Stomach (tissue), 9 donors: Measurements from ENCODE around the gene ALDH1A1. TPM values are rescaled to one million over a fixed set of nuclear protein-coding genes. Genes with fewer than 3 reads are reported as not detected.

ENCODE experiments used
- DNase-seq, 2 donors: peaks; one replicate each; pipeline versions ENCODE4 v3.0.0 to v3.0.0-alpha.2; 2013 to 2019
- H3K27ac ChIP-seq, 5 donors: fragments of 200-600 bp in 4 of 5; sonication (generic) in 4 of 5; one replicate each; pipeline ENCODE4 v1.5.1; 2013 to 2019; ENCODE audit warnings: mild to moderate bottlenecking in 1 of 5, moderate library complexity in 1 of 5
- H3K27me3 ChIP-seq, 3 donors: fragments of 200-600 bp; sonication (generic); one replicate each; pipeline ENCODE4 v1.5.1; 2017 to 2019; ENCODE audit warnings: mixed run types in 1 of 3
- H3K36me3 ChIP-seq, 4 donors: fragments of 200-600 bp; sonication (generic); 1 replicate in 3 of 4; 2 replicates in 1 of 4; pipeline ENCODE4 v1.5.1; 2016 to 2019
- H3K4me1 ChIP-seq, 4 donors: fragments of 200-600 bp; sonication (generic); one replicate each; pipeline ENCODE4 v1.5.1; 2016 to 2019
- H3K4me3 ChIP-seq, 4 donors: fragments of 200-600 bp; sonication (generic) in 3 of 4; one replicate each; pipeline ENCODE4 v1.5.1; 2016 to 2019; ENCODE audit warnings: mild to moderate bottlenecking in 1 of 4
- H3K9me3 ChIP-seq, 4 donors: fragments of 200-600 bp; sonication (generic); one replicate each; pipeline ENCODE4 v1.5.1; 2016 to 2019
- CTCF ChIP-seq, 7 experiments: fragments of 450-650 bp in 4 of 7; fragments of 200-600 bp in 3 of 7; sonication (generic) in 3 of 7; IDR thresholded peaks; one replicate each; pipeline ENCODE4 v1.5.1; 2016 to 2019; ENCODE audit warnings: antibody characterized with exemption in 7 of 7, control low read depth in 2 of 7, mild to moderate bottlenecking in 1 of 7
- EP300 ChIP-seq: sonication (generic); formaldehyde crosslinking; IDR thresholded peaks from one replicate; pipeline ENCODE4 v1.6.1; 2017; ENCODE audit warnings: antibody characterized with exemption
- POLR2A ChIP-seq, 4 donors: fragments of 450-650 bp; IDR thresholded peaks; one replicate each; pipeline ENCODE4 v1.6.1; 2016; ENCODE audit warnings: antibody characterized with exemption in 4 of 4, control low read depth in 2 of 4, mild to moderate bottlenecking in 1 of 4, moderate library complexity in 1 of 4
- POLR2AphosphoS5 ChIP-seq, 3 donors: sonication (generic); formaldehyde crosslinking; IDR thresholded peaks; one replicate each; pipeline ENCODE4 v1.6.1; 2016; ENCODE audit warnings: antibody characterized with exemption in 3 of 3
- WGBS, 5 donors: extraction: QIAGEN DNeasy Blood & Tissue Kit in 3 of 5; methylation state at CpG; one replicate each; pipeline versions ENCODE4 v1.1.5 to v1.1.7; 2013 to 2018; 5-methylcytosine and 5-hydroxymethylcytosine counted together
- intact Hi-C: fragments of 100-400 bp; cut with DNase I; formaldehyde crosslinking; loops from one replicate; pipeline ENCODE4 v1.15.1; 2023; ENCODE audit warnings: low total_unique reads
- polyA plus RNA-seq, 3 donors: library from polyadenylated mRNA; stranded (reverse); fragments of 200-250 nt; gene quantifications; one replicate each; pipeline ENCODE4 v1.2.3, GENCODE V29; 2013
- total RNA-seq, 5 donors: library from RNA; depleted of rRNA; stranded (reverse); fragments of >200 nt; gene quantifications; one replicate each; pipeline versions ENCODE4 v1.1.0 to v1.2.3, GENCODE V29; 2014 to 2016
- donor health status: healthy with polysubstance abuse.
- donor health status: Bipolar disorder and iron deficiency.
- donor health status: healthy.

The ALDH1A1 gene
- total and polyA plus RNA-seq, 8 donors: 92.1 to 423 (median 252) TPM

- H3K9me3 ChIP-seq: no peaks in the 10 kb centered on the region
- WGBS, 5 donors: 81 to 92% (median 88%) methylated on average over 1 of the region's 1 CpG
- intact Hi-C loops: no loop called here
- no peak overlapping the region for H3K4me3 ChIP-seq
- H3K4me1 ChIP-seq: peaks cover 0 to 45% (median 28%) of the 10 kb centered on the region in 4 donors
- no peak for DNase-seq
- no peaks in the 10 kb centered on the region for H3K27me3 ChIP-seq
- no peak overlapping the region for H3K27ac ChIP-seq
- peaks cover 2 to 43% (median 31%) of the 10 kb centered on the region in 4 donors for H3K36me3 ChIP-seq
- TF ChIP-seq CTCF (IDR thresholded peaks at IDR 0.05) (no peak), POLR2A (IDR thresholded peaks at IDR 0.05) (no peak)
Observed at GRCh38 chr9:72931437-72931836, 21.4 kb downstream of the ALDH1A1 start.

- TF ChIP-seq CTCF (IDR thresholded peaks at IDR 0.05) (no peak), EP300 (no peak), POLR2AphosphoS5 (IDR thresholded peaks at IDR 0.05) (no peak), POLR2A (IDR thresholded peaks at IDR 0.05) (no peak)
- Histone ChIP-seq H3K9me3 (no peaks in the 10 kb centered on the region), H3K27ac (no peak overlapping the region), H3K4me1 (peaks cover 0 to 41% (median 25%) of the 10 kb centered on the region in 4 donors), H3K4me3 (no peak overlapping the region), H3K27me3 (no peaks in the 10 kb centered on the region), H3K36me3 (peaks cover 3 to 48% (median 29%) of the 10 kb centered on the region in 4 donors)
- DNase-seq: no peak
- intact Hi-C loops: no loop called here
- 92 to 95% (median 93%) methylated on average over 10 of the region's 10 CpGs for WGBS, 5 donors
Observed at GRCh38 chr9:72930828-72931227, 22.0 kb downstream of the ALDH1A1 start.

GRCh38 chr9:72929542-72929941 lies 23.3 kb downstream of the ALDH1A1 start:
- intact Hi-C loops: no loop called here
- Histone ChIP-seq H3K36me3 (peaks cover 3 to 61% (median 34%) of the 10 kb centered on the region in 4 donors), H3K9me3 (no peaks in the 10 kb centered on the region), H3K27ac (no peak overlapping the region), H3K4me3 (no peak overlapping the region), H3K4me1 (peaks cover 0 to 39% (median 23%) of the 10 kb centered on the region in 4 donors), H3K27me3 (no peaks in the 10 kb centered on the region)
- WGBS, 5 donors: 65 to 94% (median 72%) methylated on average over 1 of the region's 1 CpG
- no peak for DNase-seq
- no peak for TF ChIP-seq POLR2AphosphoS5 (IDR thresholded peaks at IDR 0.05)
- no peak for TF ChIP-seq POLR2A (IDR thresholded peaks at IDR 0.05)
- no peak for TF ChIP-seq EP300
- no peak for TF ChIP-seq CTCF (IDR thresholded peaks at IDR 0.05)

GRCh38 chr9:72928042-72928507 lies 24.8 kb downstream of the ALDH1A1 start:
- 62 to 77% (median 73%) methylated on average over 4 of the region's 4 CpGs for WGBS, 5 donors
- H3K27me3 ChIP-seq: no peaks in the 10 kb centered on the region
- no peak overlapping the region for H3K4me3 ChIP-seq
- peaks cover 0 to 28% (median 16%) of the 10 kb centered on the region in 4 donors for H3K4me1 ChIP-seq
- no peak for DNase-seq
- peaks cover 3 to 76% (median 37%) of the 10 kb centered on the region in 4 donors for H3K36me3 ChIP-seq
- intact Hi-C loops: no loop called here
- no peaks in the 10 kb centered on the region for H3K9me3 ChIP-seq
- H3K27ac ChIP-seq: no peak overlapping the region
- TF ChIP-seq POLR2A (IDR thresholded peaks at IDR 0.05) (no peak), POLR2AphosphoS5 (IDR thresholded peaks at IDR 0.05) (no peak), EP300 (no peak), CTCF (IDR thresholded peaks at IDR 0.05) (no peak)
